ENCODE data around the gene AIMP1. TPM values are rescaled to one million over a fixed set of nuclear protein-coding genes. Genes with fewer than 3 reads are reported as not detected.

The AIMP1 gene
- total and polyA plus RNA-seq, 2 of the 13 experiments (the other 11 are each of a cell fraction or from before 2014, with no cell fraction given) = 28.6 to 82.9 TPM

DNA sequence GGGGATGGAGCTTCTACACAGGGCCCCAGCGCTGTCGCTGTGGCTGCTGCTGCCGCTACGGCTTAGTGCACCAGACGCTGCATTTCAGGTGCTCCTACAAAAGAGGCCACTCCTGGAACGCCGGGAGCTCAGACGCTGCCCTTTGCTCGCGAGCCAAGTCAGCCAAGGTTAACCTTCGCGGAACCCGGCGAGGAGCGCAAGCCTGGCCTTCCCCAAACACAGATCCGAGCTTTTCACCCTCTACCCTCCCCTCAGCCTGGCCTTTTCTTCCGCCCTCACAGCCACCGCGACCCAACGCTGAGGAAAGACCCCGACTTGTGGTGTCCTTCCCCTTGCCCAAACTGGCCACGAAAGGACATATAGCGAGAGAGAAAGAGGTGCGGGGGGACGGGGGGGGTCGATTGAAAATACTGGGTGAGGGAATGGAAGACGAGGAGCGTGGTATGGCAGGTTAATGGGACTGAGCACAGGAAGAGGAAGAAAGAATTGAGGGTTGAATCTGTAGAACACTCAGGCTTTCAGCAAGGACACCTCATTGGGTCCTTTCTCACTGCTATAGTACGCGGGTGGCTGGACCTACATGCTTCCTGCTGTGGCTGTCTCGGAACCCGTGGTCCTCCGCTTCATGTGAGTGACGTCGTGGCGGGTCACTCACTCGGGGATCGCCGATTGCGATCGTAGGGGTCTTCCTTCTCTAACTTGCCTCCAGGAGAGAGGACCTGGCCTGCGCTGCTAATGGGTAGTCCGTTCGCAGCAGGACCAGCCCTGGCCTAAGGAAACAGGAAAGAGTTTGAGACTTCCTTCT lies at the start of gene AIMP1, which contains the start of gene TBCK (continued):
- TF ChIP-seq, protein P1, sequence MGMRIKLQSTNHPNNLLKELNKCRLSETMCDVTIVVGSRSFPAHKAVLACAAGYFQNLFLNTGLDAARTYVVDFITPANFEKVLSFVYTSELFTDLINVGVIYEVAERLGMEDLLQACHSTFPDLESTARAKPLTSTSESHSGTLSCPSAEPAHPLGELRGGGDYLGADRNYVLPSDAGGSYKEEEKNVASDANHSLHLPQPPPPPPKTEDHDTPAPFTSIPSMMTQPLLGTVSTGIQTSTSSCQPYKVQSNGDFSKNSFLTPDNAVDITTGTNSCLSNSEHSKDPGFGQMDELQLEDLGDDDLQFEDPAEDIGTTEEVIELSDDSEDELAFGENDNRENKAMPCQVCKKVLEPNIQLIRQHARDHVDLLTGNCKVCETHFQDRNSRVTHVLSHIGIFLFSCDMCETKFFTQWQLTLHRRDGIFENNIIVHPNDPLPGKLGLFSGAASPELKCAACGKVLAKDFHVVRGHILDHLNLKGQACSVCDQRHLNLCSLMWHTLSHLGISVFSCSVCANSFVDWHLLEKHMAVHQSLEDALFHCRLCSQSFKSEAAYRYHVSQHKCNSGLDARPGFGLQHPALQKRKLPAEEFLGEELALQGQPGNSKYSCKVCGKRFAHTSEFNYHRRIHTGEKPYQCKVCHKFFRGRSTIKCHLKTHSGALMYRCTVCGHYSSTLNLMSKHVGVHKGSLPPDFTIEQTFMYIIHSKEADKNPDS (CRISPR knock-in tag; IDR thresholded peaks at IDR 0.05) = no peak
- peak; percentile 37; the same call in 1 of the 2 replicates for TF ChIP-seq FOXK2 (IDR thresholded peaks at IDR 0.05)
- no peak; the same call in 1 of the 2 replicates for TF ChIP-seq ZSCAN9 (CRISPR knock-in tag; IDR thresholded peaks at IDR 0.05; ENCODE audit: borderline replicate concordance)
- peak; percentile 49; the same call in 1 of the 2 replicates for TF ChIP-seq HOXA3 (CRISPR knock-in tag; IDR thresholded peaks at IDR 0.05)
- TF ChIP-seq, protein P2, sequence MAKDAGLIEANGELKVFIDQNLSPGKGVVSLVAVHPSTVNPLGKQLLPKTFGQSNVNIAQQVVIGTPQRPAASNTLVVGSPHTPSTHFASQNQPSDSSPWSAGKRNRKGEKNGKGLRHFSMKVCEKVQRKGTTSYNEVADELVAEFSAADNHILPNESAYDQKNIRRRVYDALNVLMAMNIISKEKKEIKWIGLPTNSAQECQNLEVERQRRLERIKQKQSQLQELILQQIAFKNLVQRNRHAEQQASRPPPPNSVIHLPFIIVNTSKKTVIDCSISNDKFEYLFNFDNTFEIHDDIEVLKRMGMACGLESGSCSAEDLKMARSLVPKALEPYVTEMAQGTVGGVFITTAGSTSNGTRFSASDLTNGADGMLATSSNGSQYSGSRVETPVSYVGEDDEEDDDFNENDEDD (CRISPR knock-in tag; IDR thresholded peaks at IDR 0.05; ENCODE audit: borderline replicate concordance) = 0 out of 2 replicates have a peak, but pooled peaks have one; percentile 14
- no peak for TF ChIP-seq ZSCAN22 (CRISPR knock-in tag; IDR thresholded peaks at IDR 0.05)
- TF ChIP-seq ZNF326 (CRISPR knock-in tag; IDR thresholded peaks at IDR 0.05; ENCODE audit: borderline replicate concordance) = no peak
- peak; percentile 94 for TF ChIP-seq PHF20 (CRISPR knock-in tag; IDR thresholded peaks at IDR 0.05)
- TF ChIP-seq HOXD1 (CRISPR knock-in tag; IDR thresholded peaks at IDR 0.05) = no peak
- TF ChIP-seq, protein P3, sequence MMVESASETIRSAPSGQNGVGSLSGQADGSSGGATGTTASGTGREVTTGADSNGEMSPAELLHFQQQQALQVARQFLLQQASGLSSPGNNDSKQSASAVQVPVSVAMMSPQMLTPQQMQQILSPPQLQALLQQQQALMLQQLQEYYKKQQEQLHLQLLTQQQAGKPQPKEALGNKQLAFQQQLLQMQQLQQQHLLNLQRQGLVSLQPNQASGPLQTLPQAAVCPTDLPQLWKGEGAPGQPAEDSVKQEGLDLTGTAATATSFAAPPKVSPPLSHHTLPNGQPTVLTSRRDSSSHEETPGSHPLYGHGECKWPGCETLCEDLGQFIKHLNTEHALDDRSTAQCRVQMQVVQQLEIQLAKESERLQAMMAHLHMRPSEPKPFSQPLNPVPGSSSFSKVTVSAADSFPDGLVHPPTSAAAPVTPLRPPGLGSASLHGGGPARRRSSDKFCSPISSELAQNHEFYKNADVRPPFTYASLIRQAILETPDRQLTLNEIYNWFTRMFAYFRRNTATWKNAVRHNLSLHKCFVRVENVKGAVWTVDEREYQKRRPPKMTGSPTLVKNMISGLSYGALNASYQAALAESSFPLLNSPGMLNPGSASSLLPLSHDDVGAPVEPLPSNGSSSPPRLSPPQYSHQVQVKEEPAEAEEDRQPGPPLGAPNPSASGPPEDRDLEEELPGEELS (CRISPR knock-in tag; IDR thresholded peaks at IDR 0.05) = no peak
- TF ChIP-seq, protein P4, sequence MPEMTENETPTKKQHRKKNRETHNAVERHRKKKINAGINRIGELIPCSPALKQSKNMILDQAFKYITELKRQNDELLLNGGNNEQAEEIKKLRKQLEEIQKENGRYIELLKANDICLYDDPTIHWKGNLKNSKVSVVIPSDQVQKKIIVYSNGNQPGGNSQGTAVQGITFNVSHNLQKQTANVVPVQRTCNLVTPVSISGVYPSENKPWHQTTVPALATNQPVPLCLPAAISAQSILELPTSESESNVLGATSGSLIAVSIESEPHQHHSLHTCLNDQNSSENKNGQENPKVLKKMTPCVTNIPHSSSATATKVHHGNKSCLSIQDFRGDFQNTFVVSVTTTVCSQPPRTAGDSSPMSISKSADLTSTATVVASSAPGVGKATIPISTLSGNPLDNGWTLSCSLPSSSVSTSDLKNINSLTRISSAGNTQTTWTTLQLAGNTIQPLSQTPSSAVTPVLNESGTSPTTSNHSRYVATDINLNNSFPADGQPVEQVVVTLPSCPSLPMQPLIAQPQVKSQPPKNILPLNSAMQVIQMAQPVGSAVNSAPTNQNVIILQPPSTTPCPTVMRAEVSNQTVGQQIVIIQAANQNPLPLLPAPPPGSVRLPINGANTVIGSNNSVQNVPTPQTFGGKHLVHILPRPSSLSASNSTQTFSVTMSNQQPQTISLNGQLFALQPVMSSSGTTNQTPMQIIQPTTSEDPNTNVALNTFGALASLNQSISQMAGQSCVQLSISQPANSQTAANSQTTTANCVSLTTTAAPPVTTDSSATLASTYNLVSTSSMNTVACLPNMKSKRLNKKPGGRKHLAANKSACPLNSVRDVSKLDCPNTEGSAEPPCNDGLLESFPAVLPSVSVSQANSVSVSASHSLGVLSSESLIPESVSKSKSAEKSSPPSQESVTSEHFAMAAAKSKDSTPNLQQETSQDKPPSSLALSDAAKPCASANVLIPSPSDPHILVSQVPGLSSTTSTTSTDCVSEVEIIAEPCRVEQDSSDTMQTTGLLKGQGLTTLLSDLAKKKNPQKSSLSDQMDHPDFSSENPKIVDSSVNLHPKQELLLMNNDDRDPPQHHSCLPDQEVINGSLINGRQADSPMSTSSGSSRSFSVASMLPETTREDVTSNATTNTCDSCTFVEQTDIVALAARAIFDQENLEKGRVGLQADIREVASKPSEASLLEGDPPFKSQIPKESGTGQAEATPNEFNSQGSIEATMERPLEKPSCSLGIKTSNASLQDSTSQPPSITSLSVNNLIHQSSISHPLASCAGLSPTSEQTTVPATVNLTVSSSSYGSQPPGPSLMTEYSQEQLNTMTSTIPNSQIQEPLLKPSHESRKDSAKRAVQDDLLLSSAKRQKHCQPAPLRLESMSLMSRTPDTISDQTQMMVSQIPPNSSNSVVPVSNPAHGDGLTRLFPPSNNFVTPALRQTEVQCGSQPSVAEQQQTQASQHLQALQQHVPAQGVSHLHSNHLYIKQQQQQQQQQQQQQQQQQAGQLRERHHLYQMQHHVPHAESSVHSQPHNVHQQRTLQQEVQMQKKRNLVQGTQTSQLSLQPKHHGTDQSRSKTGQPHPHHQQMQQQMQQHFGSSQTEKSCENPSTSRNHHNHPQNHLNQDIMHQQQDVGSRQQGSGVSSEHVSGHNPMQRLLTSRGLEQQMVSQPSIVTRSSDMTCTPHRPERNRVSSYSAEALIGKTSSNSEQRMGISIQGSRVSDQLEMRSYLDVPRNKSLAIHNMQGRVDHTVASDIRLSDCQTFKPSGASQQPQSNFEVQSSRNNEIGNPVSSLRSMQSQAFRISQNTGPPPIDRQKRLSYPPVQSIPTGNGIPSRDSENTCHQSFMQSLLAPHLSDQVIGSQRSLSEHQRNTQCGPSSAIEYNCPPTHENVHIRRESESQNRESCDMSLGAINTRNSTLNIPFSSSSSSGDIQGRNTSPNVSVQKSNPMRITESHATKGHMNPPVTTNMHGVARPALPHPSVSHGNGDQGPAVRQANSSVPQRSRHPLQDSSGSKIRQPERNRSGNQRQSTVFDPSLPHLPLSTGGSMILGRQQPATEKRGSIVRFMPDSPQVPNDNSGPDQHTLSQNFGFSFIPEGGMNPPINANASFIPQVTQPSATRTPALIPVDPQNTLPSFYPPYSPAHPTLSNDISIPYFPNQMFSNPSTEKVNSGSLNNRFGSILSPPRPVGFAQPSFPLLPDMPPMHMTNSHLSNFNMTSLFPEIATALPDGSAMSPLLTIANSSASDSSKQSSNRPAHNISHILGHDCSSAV (CRISPR knock-in tag; IDR thresholded peaks at IDR 0.05; ENCODE audit: borderline replicate concordance) = no peak
- TF ChIP-seq, protein P5, sequence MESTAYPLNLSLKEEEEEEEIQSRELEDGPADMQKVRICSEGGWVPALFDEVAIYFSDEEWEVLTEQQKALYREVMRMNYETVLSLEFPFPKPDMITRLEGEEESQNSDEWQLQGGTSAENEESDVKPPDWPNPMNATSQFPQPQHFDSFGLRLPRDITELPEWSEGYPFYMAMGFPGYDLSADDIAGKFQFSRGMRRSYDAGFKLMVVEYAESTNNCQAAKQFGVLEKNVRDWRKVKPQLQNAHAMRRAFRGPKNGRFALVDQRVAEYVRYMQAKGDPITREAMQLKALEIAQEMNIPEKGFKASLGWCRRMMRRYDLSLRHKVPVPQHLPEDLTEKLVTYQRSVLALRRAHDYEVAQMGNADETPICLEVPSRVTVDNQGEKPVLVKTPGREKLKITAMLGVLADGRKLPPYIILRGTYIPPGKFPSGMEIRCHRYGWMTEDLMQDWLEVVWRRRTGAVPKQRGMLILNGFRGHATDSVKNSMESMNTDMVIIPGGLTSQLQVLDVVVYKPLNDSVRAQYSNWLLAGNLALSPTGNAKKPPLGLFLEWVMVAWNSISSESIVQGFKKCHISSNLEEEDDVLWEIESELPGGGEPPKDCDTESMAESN (CRISPR knock-in tag; conservative IDR thresholded peaks at IDR 0.05) = no peak; the same call in 1 of the 2 replicates
- peak; percentile 77 for TF ChIP-seq GABPB1 (CRISPR knock-in tag; IDR thresholded peaks at IDR 0.05)

Measured in HepG2 (cell line).